Astrocyte of the spinal cord (primary cell): Measurements from ENCODE around the gene DAGLA.

ENCODE experiments used
- DNase-seq: peaks from one replicate; pipeline ENCODE4 v3.0.0; 2011; ENCODE audit warnings: low read depth, low spot score
- H3K4me3 ChIP-seq: 2 replicates; pipeline ENCODE4 v1.5.1; 2011; ENCODE audit warnings: low read depth, mild to moderate bottlenecking, low read length, moderate library complexity
- in situ Hi-C: cut with HindIII; loops from 2 replicates; pipeline ENCODE4 v1.10.0; 2017; ENCODE audit warnings: low sequenced_read_pairs
- TF ChIP-seq, protein P1 (sequence below): IDR thresholded peaks from 2 replicates; pipeline ENCODE4 v1.5.1; 2012; ENCODE audit warnings: low read depth, mild to moderate bottlenecking, low read length, inconsistent platforms

Gene DAGLA

DNA sequence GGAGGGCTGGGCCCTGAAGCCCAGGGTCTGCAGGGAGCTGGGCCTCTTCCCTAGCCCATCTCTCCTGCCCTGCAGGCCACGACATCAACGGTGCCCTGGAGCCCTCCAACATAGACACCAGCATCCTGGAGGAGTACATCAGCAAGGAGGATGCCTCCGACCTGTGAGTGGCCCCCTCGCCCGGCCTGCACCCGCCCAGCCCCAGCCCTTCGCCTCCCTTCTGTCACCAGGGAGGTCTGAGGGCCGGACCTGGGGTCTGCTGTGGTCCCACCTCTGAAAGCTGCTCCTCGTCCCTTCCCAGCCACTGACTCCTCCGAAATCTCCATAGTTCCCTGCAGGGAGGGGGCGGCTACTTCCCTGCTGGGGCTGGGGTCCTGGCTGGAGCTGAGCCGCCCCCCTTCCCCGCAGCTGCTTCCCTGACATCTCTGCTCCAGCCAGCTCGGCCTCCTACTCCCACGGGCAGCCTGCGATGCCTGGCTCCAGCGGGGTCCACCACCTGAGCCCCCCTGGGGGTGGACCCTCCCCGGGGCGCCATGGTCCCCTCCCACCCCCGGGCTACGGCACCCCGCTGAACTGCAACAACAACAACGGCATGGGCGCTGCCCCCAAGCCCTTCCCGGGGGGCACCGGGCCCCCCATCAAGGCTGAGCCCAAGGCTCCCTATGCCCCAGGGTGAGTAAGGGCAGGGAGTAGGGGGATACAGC is 85.5 kb downstream of the DAGLA start:
- H3K4me3 ChIP-seq = no peak overlapping the region
- TF ChIP-seq, protein P1, sequence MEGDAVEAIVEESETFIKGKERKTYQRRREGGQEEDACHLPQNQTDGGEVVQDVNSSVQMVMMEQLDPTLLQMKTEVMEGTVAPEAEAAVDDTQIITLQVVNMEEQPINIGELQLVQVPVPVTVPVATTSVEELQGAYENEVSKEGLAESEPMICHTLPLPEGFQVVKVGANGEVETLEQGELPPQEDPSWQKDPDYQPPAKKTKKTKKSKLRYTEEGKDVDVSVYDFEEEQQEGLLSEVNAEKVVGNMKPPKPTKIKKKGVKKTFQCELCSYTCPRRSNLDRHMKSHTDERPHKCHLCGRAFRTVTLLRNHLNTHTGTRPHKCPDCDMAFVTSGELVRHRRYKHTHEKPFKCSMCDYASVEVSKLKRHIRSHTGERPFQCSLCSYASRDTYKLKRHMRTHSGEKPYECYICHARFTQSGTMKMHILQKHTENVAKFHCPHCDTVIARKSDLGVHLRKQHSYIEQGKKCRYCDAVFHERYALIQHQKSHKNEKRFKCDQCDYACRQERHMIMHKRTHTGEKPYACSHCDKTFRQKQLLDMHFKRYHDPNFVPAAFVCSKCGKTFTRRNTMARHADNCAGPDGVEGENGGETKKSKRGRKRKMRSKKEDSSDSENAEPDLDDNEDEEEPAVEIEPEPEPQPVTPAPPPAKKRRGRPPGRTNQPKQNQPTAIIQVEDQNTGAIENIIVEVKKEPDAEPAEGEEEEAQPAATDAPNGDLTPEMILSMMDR = no peak
- DNase-seq = no peak
- in situ Hi-C loops = no loop called here

DNA sequence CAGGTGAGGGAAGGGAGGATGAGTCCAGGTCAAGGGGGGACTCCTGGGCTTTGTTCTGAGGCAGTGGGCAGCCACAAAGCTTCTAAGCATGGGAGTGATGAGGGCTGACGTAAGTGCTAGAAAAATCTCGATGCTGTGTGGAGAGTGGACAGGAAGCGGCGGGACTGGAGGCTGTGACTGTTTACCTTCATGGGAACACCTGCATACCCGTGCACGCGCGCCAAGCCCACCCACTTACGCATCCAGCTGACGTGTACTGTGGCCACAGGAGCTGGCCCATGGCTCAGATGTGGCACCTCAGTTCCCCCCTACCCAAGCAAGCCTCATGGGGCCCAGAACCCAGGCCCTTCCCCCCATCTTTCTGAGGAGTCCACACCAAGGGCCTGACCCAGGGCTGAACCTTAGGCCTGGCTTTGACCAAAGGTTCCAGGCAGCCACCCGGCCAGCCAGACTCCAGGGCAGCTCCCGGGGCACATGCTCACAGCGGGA is 86.2 kb downstream of the DAGLA start:
- H3K4me3 ChIP-seq = no peak overlapping the region
- DNase-seq = peak; percentile 77
- in situ Hi-C loops = no loop called here
- TF ChIP-seq, protein P1 = no peak

DNA sequence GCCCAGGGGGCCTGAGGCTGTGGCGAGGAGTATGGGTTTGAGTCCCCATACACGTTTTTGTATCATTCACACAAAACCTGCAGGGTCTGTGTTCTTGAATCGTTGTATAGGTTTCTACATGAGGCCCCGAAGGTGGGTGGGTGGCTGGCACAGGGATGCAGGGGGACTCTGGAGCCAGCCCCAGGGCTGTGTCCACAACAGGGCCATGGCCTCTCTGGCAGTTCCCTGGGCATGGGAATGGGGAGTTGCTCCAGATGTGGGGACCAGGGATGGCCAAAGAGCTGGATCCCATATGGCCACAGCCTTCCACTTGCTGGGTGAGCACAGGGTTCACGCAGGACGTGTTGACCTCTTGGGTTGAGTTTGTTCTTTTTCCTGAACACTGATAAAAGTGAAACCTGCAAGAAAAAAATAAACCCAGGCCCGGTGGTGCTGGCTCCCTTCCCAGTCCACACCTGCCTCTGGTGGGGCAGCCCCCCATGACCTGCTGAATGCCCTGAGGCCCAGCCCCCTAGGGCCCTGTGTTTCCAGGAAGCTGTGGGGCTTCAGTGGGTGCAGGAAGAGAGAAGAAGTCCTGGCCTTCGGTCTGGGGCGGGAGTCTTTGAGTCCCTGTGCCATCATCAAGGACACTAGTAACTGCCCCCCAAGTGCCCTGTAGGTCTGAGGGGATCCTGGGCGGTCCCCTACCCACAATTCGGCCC is 88.3 kb downstream of the DAGLA start:
- H3K4me3 ChIP-seq = no peak overlapping the region
- TF ChIP-seq, protein P1 = no peak
- no peak for DNase-seq
- in situ Hi-C loops = no loop called here

DNA sequence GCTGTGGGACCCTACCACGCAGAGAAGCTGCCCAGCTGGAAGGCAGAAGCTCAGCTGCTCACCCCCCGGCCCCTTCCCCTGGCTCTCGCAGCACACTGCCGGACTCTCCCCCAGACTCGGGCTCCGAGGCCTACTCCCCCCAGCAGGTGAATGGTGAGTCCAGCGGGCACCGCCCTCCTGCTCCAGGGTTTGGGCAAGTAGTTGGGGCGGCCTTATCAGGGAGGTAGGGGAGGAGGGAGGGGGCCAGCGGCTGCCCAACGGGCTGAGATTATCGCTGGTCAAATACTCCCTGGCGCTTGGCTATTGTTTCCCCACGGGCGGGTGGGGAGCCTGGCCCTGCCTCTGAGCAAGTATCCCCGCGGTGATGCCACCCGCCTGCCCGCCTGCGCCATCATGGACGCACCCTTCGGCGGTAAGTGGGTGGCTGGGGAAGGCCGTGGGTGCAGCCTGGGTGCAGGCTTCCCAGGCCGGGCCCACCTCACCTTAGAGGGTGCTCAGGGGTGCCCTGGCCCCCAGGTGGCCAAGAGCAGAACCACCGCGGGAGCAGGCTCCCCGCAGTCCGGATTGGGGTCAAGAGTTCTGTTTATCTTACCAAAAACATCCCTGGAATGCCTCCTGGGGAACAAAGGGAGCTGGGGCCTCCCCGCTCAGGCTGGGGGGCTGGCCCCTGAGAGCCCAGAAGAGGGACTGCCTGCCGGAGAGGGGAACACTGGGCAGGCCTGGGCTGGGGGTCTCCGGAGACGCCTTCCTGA is 89.2 kb downstream of the DAGLA start:
- in situ Hi-C loops = no loop called here
- no peak overlapping the region for H3K4me3 ChIP-seq
- peak; percentile 32 for DNase-seq
- TF ChIP-seq, protein P1 = peak; percentile 33

DNA sequence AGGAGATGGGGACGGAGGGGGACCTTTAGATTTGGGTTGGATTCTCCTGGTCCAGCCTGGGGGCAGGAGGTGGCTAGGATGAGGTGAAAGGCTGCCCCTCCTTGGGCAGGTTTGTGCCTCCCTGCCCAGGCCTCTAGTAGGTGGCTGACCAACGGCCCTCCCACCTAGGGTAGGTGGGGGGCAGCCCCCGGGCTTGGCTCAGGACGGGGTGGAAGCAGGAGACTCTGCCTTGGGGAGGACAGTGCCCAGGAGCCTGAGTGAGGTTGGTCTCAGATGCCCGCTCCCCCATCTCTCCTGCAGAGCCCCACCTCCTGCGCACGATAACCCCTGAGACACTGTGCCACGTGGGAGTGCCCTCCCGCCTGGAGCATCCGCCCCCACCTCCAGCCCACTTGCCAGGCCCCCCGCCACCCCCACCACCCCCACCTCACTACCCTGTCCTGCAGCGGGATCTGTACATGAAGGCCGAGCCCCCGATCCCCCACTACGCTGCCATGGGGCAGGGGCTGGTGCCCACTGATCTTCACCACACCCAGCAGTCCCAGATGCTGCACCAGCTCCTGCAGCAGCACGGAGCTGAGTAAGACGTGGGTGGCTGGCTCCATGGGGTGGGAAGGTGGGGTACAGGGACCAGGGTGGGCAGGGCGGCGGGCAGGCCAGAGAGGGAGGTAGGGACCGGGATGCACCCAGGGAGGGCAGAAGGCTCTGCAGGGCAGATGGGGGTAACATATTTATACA is 89.9 kb downstream of the DAGLA start:
- TF ChIP-seq, protein P1 = no peak
- DNase-seq = no peak
- in situ Hi-C loops = no loop called here
- no peak overlapping the region for H3K4me3 ChIP-seq
